Mononuclear cell (primary cell): ENCODE data around the gene RET. TPM values are rescaled to one million over a fixed set of nuclear protein-coding genes. Genes with fewer than 3 reads are reported as not detected.
"Not testable (repeated sequence)": the region's sequence is repeated elsewhere in the genome, so short reads cannot be mapped to it uniquely, and the experiment has no call there.

Experiments used
- H3K27me3 ChIP-seq: 2 replicates; pipeline ENCODE4 v1.6.0; 2011; ENCODE audit warnings: low read length, control low read depth; ENCODE audit not compliant: insufficient read depth
- H3K4me1 ChIP-seq: 2 replicates; pipeline ENCODE4 v1.5.1; 2011; ENCODE audit warnings: mild to moderate bottlenecking, low read length, control low read depth; ENCODE audit not compliant: insufficient read depth
- H3K4me3 ChIP-seq: 2 replicates; pipeline ENCODE4 v1.5.1; 2011; ENCODE audit warnings: mild to moderate bottlenecking, low read length, moderate library complexity
- H3K9me3 ChIP-seq: 2 replicates; pipeline ENCODE4 v1.5.1; 2011; ENCODE audit warnings: low read depth, mild to moderate bottlenecking, control low read depth, low read length
- total RNA-seq: library from RNA; depleted of rRNA; stranded (reverse); fragments of >200 nt; gene quantifications from one replicate; pipeline ENCODE4 v1.2.3, GENCODE V29; 2012

The RET gene
- total RNA-seq, 1 donor: 0.63 TPM

DNA sequence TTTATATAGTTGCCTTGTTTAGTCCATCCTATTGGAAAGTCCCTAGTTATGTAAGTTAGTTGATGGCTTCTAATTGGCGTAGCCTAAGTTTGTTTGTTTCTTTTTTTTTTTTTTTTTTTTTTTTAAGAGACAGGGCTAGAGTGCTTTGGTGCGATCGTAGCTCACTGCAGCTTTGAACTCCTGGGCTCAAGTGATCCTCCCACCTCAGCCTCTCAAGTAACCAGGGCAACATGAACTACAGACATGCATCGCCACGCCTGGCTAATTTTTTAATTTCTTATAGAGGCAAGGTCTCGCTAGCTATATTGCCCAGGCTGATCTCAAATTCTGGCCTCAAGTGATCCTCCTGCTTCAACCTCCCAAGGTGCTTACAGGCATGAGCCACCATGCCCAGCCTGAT lies 68.4 kb downstream of the RET start:
- Histone ChIP-seq H3K4me1 (peaks cover 47% of the 10 kb centered on the region), H3K27me3 (no peaks in the 10 kb centered on the region), H3K9me3 (no peaks in the 10 kb centered on the region), H3K4me3 (no peak overlapping the region)

DNA sequence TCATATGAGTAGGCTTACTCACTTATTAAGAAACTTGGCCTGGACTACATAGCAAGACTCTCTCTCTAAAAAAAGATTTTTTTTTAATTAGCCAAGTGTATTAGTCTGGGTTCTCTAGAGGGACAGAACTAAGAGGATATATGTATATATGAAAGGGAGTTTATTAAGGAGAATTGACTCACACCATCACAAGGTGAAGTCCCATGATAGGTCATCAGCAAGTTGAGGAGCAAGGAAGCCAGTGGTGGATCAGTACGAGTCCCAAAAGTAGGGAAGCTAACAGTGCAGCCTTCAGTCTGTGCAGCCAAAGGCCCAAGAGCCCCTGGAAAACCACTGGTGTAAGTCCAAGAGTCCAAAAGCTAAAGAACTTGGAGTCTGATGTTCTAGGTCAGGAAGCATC lies 69.1 kb downstream of the RET start:
- not testable (repeated sequence) for H3K4me3 ChIP-seq, H3K9me3 ChIP-seq, H3K27me3 ChIP-seq
- peaks cover 44% of the 10 kb centered on the region for H3K4me1 ChIP-seq

DNA sequence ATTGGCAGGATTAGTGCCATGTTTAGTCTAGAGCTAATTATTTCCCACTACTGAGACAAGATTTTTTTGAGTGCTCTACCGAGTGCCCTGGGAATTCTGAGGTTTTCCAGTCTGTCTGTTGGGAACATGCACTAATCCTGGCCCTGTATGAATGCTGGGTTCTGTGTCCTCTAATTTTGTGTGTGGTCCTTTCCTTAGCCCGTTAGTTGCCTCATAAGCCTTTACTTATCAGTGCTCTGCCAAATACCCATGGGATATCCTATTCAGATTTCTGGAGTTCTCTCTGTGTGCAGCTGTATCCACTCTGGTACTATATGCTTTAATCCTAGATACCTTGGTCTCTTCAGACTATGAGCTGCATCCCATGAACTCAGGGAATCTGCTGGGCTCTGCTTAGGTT lies 74.5 kb downstream of the RET start:
- no peak overlapping the region for H3K4me3 ChIP-seq
- peaks cover 19% of the 10 kb centered on the region for H3K4me1 ChIP-seq
- H3K27me3 ChIP-seq: no peaks in the 10 kb centered on the region
- no peaks in the 10 kb centered on the region for H3K9me3 ChIP-seq

- no peak overlapping the region for H3K4me3 ChIP-seq
- no peaks in the 10 kb centered on the region for H3K27me3 ChIP-seq
- peaks cover 26% of the 10 kb centered on the region for H3K4me1 ChIP-seq
- no peaks in the 10 kb centered on the region for H3K9me3 ChIP-seq
Observed at GRCh38 chr10:43153901-43154300, 77.0 kb downstream of the RET start.

DNA sequence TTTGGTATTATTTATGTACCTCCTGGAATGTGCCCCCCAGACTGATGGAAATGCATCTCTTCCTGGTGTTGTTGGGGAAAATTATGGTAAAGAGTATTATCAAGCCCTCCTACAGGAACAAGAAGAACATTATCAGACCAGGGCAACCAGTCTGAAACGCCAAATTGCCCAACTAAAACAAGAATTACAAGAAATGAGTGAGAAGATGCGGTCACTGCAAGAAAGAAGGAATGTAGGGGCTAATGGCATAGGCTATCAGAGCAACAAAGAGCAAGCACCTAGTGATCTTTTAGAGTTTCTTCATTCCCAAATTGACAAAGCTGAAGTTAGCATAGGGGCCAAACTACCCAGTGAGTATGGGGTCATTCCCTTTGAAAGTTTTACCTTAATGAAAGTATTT lies 78.4 kb downstream of the RET start:
- Histone ChIP-seq H3K9me3 (no peaks in the 10 kb centered on the region), H3K27me3 (no peaks in the 10 kb centered on the region), H3K4me1 (peaks cover 32% of the 10 kb centered on the region), H3K4me3 (no peak overlapping the region)

- Histone ChIP-seq H3K27me3 (no peaks in the 10 kb centered on the region), H3K9me3 (no peaks in the 10 kb centered on the region), H3K4me3 (no peak overlapping the region), H3K4me1 (peaks cover 37% of the 10 kb centered on the region)
Observed at GRCh38 chr10:43155741-43156140, 78.9 kb downstream of the RET start.

GRCh38 chr10:43156590-43157341 lies 79.9 kb downstream of the RET start:
- Histone ChIP-seq H3K4me3 (no peak overlapping the region), H3K9me3 (no peaks in the 10 kb centered on the region), H3K4me1 (peaks cover 41% of the 10 kb centered on the region), H3K27me3 (no peaks in the 10 kb centered on the region)

DNA sequence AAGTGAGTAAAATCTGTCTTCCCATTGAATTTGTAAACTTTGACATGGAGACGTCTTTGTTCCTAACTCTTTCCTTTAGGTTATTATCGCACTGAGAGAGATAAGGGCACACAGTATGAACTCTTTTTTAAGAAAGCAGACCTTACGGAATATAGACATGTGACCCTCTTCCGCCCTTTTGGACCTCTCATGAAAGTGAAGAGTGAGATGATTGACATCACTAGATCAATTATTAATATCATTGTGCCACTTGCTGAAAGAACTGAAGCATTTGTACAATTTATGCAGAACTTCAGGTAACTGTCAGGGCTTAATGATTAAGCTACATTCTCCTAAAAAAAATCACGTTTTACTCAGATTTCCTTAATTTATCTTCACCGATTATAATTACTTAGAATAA lies 81.8 kb downstream of the RET start:
- Histone ChIP-seq H3K9me3 (no peaks in the 10 kb centered on the region), H3K4me3 (no peak overlapping the region), H3K27me3 (no peaks in the 10 kb centered on the region), H3K4me1 (peaks cover 40% of the 10 kb centered on the region)

GRCh38 chr10:43160046-43160920 lies 83.4 kb downstream of the RET start:
- Histone ChIP-seq H3K27me3 (no peaks in the 10 kb centered on the region), H3K9me3 (no peaks in the 10 kb centered on the region), H3K4me3 (no peak overlapping the region), H3K4me1 (peaks cover 40% of the 10 kb centered on the region)

DNA sequence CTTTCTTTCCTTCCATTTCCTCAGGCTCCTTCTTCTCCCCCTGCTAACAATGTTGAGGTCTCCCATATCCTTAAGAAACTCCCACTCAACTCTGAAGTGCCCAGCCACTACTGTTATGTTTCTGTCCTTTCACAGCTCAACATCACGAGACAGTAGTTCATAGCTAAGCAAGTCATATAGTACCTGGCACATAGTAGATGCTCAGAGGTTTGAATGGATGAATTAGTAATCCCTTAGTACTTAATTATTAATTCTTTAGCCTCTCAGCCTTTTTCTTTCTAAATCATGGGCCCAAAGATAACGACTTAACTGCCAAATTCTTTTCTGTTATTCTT lies 84.0 kb downstream of the RET start:
- Histone ChIP-seq H3K4me3 (no peak overlapping the region), H3K27me3 (no peaks in the 10 kb centered on the region), H3K9me3 (no peaks in the 10 kb centered on the region), H3K4me1 (peaks cover 40% of the 10 kb centered on the region)

DNA sequence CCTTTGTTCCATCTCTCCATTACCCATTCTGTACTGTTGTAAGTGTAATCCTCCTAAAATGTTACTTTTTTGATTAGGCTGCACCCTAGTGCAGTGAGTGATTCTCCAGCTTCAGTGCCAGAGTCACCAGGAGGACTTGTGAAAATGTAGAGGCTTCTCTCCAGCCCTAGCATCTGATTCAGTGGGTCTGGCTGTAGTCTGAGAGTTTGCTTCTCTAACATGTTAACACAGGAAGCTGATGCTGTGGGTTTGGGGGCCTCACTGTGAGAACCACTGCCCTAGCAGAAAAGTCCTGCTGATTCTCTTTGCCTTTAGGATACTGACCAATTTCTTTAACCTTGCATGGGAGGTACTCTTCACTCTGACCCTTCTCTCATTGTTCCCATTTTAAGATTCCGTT lies 85.7 kb downstream of the RET start:
- H3K27me3 ChIP-seq: no peaks in the 10 kb centered on the region
- no peaks in the 10 kb centered on the region for H3K9me3 ChIP-seq
- no peak overlapping the region for H3K4me3 ChIP-seq
- H3K4me1 ChIP-seq: peaks cover 30% of the 10 kb centered on the region

- Histone ChIP-seq H3K27me3 (no peaks in the 10 kb centered on the region), H3K4me1 (peaks cover 22% of the 10 kb centered on the region), H3K9me3 (no peaks in the 10 kb centered on the region), H3K4me3 (no peak overlapping the region)
Observed at GRCh38 chr10:43166207-43166879, 89.5 kb downstream of the RET start.

- Histone ChIP-seq H3K4me3 (no peak overlapping the region), H3K9me3 (no peaks in the 10 kb centered on the region), H3K27me3 (no peaks in the 10 kb centered on the region), H3K4me1 (peaks cover 22% of the 10 kb centered on the region)
Observed at GRCh38 chr10:43166880-43167497, 90.1 kb downstream of the RET start.

GRCh38 chr10:43167498-43167889 lies 90.6 kb downstream of the RET start:
- H3K27me3 ChIP-seq: no peaks in the 10 kb centered on the region
- peaks cover 17% of the 10 kb centered on the region for H3K4me1 ChIP-seq
- H3K4me3 ChIP-seq: no peak overlapping the region
- no peaks in the 10 kb centered on the region for H3K9me3 ChIP-seq

GRCh38 chr10:43170491-43170890 lies 93.6 kb downstream of the RET start:
- no peaks in the 10 kb centered on the region for H3K9me3 ChIP-seq
- no peak overlapping the region for H3K4me3 ChIP-seq
- peaks cover 16% of the 10 kb centered on the region for H3K4me1 ChIP-seq
- no peaks in the 10 kb centered on the region for H3K27me3 ChIP-seq
